Neural progenitor cell (in vitro differentiated cells): Measurements from ENCODE around the gene TEAD1. TPM values are rescaled to one million over a fixed set of nuclear protein-coding genes. Genes with fewer than 3 reads are reported as not detected.

Experiments used
- DNase-seq: peaks from one replicate; pipeline ENCODE4 v3.0.0-alpha.2; 2016; ENCODE audit warnings: low spot score
- H2AFZ ChIP-seq: fragments of 200-600 bp; sonication (generic); replicated peaks from 2 replicates; pipeline ENCODE4 v1.6.1; 2016; ENCODE audit warnings: antibody characterized with exemption
- H3F3A ChIP-seq: fragments of 200-600 bp; sonication (generic); 2 replicates; pipeline ENCODE4 v1.6.1; 2016; ENCODE audit warnings: antibody characterized with exemption, low read depth
- H3K27ac ChIP-seq: fragments of 200-600 bp; sonication (generic); 2 replicates; pipeline ENCODE4 v1.5.1; 2016; ENCODE audit warnings: mild to moderate bottlenecking
- H3K27me3 ChIP-seq: fragments of 200-600 bp; sonication (generic); 2 replicates; pipeline ENCODE4 v1.6.1; 2016; ENCODE audit warnings: mild to moderate bottlenecking, moderate library complexity
- H3K36me3 ChIP-seq: fragments of 200-600 bp; sonication (generic); 2 replicates; pipeline ENCODE4 v1.5.1; 2016
- H3K4me1 ChIP-seq: fragments of 200-600 bp; sonication (generic); 2 replicates; pipeline ENCODE4 v1.6.1; 2016; ENCODE audit warnings: mixed run types
- H3K4me2 ChIP-seq: fragments of 200-600 bp; sonication (generic); 2 replicates; pipeline ENCODE4 v1.6.1; 2016
- H3K4me3 ChIP-seq: fragments of 200-600 bp; sonication (generic); 2 replicates; pipeline ENCODE4 v1.5.1; 2016
- H3K79me2 ChIP-seq: fragments of 200-600 bp; sonication (generic); 2 replicates; pipeline ENCODE4 v1.6.1; 2016; ENCODE audit warnings: low read depth
- H3K9ac ChIP-seq: fragments of 200-600 bp; sonication (generic); 2 replicates; pipeline ENCODE4 v1.6.1; 2016
- H3K9me3 ChIP-seq: fragments of 200-600 bp; sonication (generic); 2 replicates; pipeline ENCODE4 v1.5.1; 2016; ENCODE audit warnings: low read depth
- H4K20me1 ChIP-seq: fragments of 200-600 bp; sonication (generic); 2 replicates; pipeline ENCODE4 v1.6.1; 2016; ENCODE audit warnings: low read depth
- H3K27ac Mint-ChIP-seq: 3 replicates; pipeline ENCODE4 v1.8.0; 2021; ENCODE audit warnings: mixed read lengths
- H3K27me3 Mint-ChIP-seq: 2 replicates; pipeline ENCODE4 v1.8.0; 2022; ENCODE audit warnings: low read depth, mild to moderate bottlenecking, inconsistent platforms, moderate library complexity, mixed read lengths; ENCODE audit not compliant: insufficient read depth
- H3K36me3 Mint-ChIP-seq: 3 replicates; pipeline ENCODE4 v1.8.0; 2021; ENCODE audit warnings: mixed read lengths
- H3K4me1 Mint-ChIP-seq: 3 replicates; pipeline ENCODE4 v1.8.0; 2021; ENCODE audit warnings: mixed read lengths
- H3K4me3 Mint-ChIP-seq: 3 replicates; pipeline ENCODE4 v1.8.0; 2021; ENCODE audit warnings: mild to moderate bottlenecking, moderate library complexity, mixed read lengths
- H3K9me3 Mint-ChIP-seq: 3 replicates; pipeline ENCODE4 v1.8.0; 2020; ENCODE audit warnings: mixed read lengths
- EZH2 ChIP-seq: fragments of 200-600 bp; sonication (generic); IDR thresholded peaks from 2 replicates; pipeline ENCODE4 v1.6.1; 2017; ENCODE audit warnings: antibody characterized with exemption, mild to moderate bottlenecking, moderate library complexity
- EZH2phosphoT487 ChIP-seq: fragments of 200-600 bp; sonication (generic); IDR thresholded peaks from 2 replicates; pipeline ENCODE4 v1.6.1; 2017; ENCODE audit warnings: antibody characterized with exemption
- total RNA-seq: library from RNA; depleted of rRNA; stranded (reverse); fragments of >200 nt; gene quantifications from 2 replicates; pipeline ENCODE4 v1.2.3, GENCODE V29; 2015; ENCODE audit warnings: low replicate concordance
- TF ChIP-seq, protein P1 (sequence below): fragments of 200-600 bp; sonication (generic); IDR thresholded peaks from 2 replicates; pipeline ENCODE4 v1.5.1; 2017; ENCODE audit warnings: antibody characterized with exemption, mild to moderate bottlenecking

TEAD1 gene
- total RNA-seq, 1 donor from 2014 or later: 98.3 TPM

DNA sequence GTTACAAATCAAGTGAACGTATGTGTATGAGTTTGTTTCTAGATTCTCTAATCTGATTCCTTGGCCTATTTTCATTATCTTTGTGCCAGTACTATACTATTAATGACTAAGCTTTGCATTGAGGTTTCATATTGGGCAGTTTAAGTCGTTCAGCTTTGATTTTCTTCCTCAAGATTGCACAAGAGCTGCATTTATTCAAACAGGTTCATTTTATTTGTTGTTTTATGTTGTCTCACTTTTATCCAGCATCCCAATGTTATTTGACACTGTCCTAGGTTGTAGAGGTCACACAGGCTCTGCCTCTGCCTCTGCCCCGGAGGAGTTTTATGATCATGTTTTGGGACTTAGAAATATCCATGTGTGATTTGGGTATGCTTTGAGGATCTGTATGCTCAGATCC is 79.8 kb downstream of the TEAD1 start:
- Mint-ChIP-seq H3K27me3 (no peaks in the 10 kb centered on the region), H3K9me3 (no peaks in the 10 kb centered on the region), H3K27ac (peak overlapping the region; percentile 26), H3K4me1 (peaks cover 48% of the 10 kb centered on the region), H3K36me3 (peaks cover 1% of the 10 kb centered on the region), H3K4me3 (no peak overlapping the region)
- H3K4me1 ChIP-seq: peaks cover 42% of the 10 kb centered on the region
- H3K79me2 ChIP-seq: peaks cover 100% of the 10 kb centered on the region
- TF ChIP-seq, protein P1, sequence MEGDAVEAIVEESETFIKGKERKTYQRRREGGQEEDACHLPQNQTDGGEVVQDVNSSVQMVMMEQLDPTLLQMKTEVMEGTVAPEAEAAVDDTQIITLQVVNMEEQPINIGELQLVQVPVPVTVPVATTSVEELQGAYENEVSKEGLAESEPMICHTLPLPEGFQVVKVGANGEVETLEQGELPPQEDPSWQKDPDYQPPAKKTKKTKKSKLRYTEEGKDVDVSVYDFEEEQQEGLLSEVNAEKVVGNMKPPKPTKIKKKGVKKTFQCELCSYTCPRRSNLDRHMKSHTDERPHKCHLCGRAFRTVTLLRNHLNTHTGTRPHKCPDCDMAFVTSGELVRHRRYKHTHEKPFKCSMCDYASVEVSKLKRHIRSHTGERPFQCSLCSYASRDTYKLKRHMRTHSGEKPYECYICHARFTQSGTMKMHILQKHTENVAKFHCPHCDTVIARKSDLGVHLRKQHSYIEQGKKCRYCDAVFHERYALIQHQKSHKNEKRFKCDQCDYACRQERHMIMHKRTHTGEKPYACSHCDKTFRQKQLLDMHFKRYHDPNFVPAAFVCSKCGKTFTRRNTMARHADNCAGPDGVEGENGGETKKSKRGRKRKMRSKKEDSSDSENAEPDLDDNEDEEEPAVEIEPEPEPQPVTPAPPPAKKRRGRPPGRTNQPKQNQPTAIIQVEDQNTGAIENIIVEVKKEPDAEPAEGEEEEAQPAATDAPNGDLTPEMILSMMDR: no peak
- TF ChIP-seq EZH2 (no peak), EZH2phosphoT487 (no peak)
- H2AFZ ChIP-seq: no peak overlapping the region
- H3F3A ChIP-seq: no peaks in the 10 kb centered on the region
- H3K9ac ChIP-seq: no peak overlapping the region
- no peaks in the 10 kb centered on the region for H3K27me3 ChIP-seq
- peaks cover 100% of the 10 kb centered on the region for H4K20me1 ChIP-seq
- no peak for DNase-seq
- no peaks in the 10 kb centered on the region for H3K36me3 ChIP-seq
- H3K27ac ChIP-seq: no peak overlapping the region
- H3K4me3 ChIP-seq: no peak overlapping the region
- H3K4me2 ChIP-seq: no peak overlapping the region
- no peaks in the 10 kb centered on the region for H3K9me3 ChIP-seq

- no peak overlapping the region for H2AFZ ChIP-seq
- peaks cover 35% of the 10 kb centered on the region for H3K4me1 ChIP-seq
- no peak overlapping the region for H3K27ac ChIP-seq
- no peaks in the 10 kb centered on the region for H3K9me3 Mint-ChIP-seq
- H3K4me2 ChIP-seq: no peak overlapping the region
- no peaks in the 10 kb centered on the region for H3F3A ChIP-seq
- no peaks in the 10 kb centered on the region for H3K9me3 ChIP-seq
- H3K9ac ChIP-seq: no peak overlapping the region
- peaks cover 46% of the 10 kb centered on the region for H3K4me1 Mint-ChIP-seq
- no peaks in the 10 kb centered on the region for H3K27me3 Mint-ChIP-seq
- H3K27ac Mint-ChIP-seq: no peak overlapping the region
- peaks cover 5% of the 10 kb centered on the region for H3K36me3 Mint-ChIP-seq
- no peak for TF ChIP-seq EZH2
- no peak for TF ChIP-seq EZH2phosphoT487
- TF ChIP-seq, protein P1: no peak
- no peak overlapping the region for H3K4me3 Mint-ChIP-seq
- DNase-seq: no peak
- peaks cover 100% of the 10 kb centered on the region for H4K20me1 ChIP-seq
- H3K79me2 ChIP-seq: peaks cover 100% of the 10 kb centered on the region
- no peaks in the 10 kb centered on the region for H3K27me3 ChIP-seq
- no peaks in the 10 kb centered on the region for H3K36me3 ChIP-seq
- no peak overlapping the region for H3K4me3 ChIP-seq
These were observed 80.5 kb downstream of the TEAD1 start for GRCh38 chr11:12754582-12755234.

GRCh38 chr11:12755510-12756453 is 81.6 kb downstream of the TEAD1 start:
- TF ChIP-seq EZH2 (no peak), EZH2phosphoT487 (no peak)
- TF ChIP-seq, protein P1: no peak
- Histone ChIP-seq H3K9me3 (no peaks in the 10 kb centered on the region), H3K36me3 (no peaks in the 10 kb centered on the region), H3K27me3 (no peaks in the 10 kb centered on the region), H3K4me2 (no peak overlapping the region), H3F3A (no peaks in the 10 kb centered on the region), H3K4me3 (no peak overlapping the region), H3K4me1 (peaks cover 29% of the 10 kb centered on the region), H3K79me2 (peaks cover 100% of the 10 kb centered on the region), H3K9ac (no peak overlapping the region), H4K20me1 (peaks cover 100% of the 10 kb centered on the region), H2AFZ (no peak overlapping the region), H3K27ac (no peak overlapping the region)
- peaks cover 5% of the 10 kb centered on the region for H3K36me3 Mint-ChIP-seq
- H3K4me1 Mint-ChIP-seq: peaks cover 39% of the 10 kb centered on the region
- no peak overlapping the region for H3K4me3 Mint-ChIP-seq
- no peaks in the 10 kb centered on the region for H3K27me3 Mint-ChIP-seq
- DNase-seq: peak; percentile 23
- no peak overlapping the region for H3K27ac Mint-ChIP-seq
- H3K9me3 Mint-ChIP-seq: no peaks in the 10 kb centered on the region
